ENCODE data around the gene C4orf50.

Gene C4orf50

DNA sequence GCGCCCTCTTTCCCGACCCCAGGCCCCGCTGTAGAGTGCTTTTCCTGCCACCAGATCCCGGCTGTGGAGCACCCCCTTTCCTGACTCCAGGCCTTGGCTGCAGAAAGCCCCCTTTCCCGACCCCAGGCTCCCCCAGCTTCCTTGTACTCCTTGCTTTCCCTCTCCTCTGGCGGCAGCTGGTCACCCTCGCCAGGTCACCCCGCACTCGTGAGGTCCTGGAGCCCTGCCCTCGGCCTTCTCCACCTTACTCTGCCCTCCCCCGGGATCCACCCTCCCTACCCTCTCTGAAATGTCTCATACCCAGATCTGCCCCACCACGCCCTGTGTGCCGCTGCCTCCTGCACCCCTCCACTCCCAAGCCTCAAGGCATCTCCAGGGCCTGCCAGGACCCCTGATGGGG, 25.0 kb upstream of the C4orf50 start:
- DNase-seq: no peak

DNA sequence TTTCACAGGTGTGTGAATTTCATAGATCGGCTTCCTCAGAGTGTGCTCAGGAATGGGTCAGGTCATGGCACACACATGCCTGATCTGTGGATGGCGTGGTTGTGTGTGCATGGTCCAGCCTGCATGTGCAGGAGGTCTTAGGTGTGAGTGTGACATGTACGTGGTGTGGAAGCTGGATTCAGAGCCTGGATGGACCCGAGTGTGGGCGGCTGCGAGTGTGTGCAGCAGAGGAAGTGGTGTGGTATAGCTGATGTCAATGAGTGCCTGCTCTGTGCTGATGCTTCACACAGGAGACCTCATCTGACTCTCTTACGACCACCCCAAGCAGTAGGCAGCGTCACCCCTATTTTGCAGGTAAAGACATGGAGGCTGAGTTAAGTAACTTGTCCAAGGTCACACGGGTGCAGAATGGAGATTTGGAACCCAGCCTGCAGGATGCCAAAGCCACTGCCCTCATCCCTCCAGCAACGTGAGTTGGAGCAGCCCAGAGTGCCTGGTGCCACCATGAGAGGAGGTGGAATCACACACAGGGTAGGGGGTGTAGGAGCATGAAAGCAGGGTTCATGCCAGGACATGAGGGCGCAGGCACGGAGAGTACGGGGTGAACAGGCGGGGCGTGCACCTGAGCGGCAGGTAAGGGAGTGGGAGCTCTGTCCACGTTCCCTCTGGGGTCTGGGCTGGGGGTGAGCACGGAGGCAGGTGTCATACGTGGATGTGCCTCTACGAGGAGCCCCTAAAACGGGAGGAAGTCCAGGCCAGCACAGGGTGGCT, 24.2 kb upstream of the C4orf50 start:
- DNase-seq: no peak

DNA sequence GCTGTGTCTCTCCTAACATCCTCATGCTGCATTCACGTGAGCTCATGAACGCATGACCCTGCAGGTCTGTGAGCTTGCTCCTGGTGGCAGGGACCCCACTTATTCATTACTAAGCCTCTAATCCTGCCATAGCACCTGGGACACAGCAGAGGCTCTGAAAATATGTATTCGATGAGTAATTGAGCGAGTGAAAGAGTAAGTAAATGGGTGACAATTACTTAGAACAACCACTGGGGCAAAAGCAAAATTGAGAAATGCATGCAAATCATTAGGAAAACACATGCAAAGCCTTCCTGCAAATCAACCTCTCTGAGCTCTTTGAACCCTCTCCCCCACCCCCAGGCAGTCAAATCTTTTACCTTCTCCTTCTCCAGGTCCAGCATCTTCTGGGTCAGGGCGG, 23.6 kb upstream of the C4orf50 start:
- no peak for DNase-seq

DNA sequence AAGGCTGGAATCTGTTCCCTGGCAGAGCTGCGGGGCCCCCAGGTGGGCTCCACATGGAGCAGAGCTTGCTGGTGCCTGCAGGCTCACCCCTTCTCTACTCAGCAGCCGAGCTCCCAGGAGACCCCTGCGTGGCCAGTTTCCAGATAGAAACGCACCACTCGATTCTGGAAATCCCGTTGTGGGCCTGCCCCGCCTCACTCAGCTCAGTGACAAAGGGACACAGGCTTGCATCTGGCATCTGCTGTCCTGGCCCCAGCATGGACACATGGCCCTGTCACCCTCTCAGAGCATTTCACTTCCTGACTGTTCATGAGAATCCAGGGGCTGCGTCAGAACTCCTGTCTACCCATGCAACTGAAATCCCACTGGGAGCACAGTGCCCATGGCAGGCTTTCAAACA, 20.5 kb upstream of the C4orf50 start:
- DNase-seq: no peak

DNA sequence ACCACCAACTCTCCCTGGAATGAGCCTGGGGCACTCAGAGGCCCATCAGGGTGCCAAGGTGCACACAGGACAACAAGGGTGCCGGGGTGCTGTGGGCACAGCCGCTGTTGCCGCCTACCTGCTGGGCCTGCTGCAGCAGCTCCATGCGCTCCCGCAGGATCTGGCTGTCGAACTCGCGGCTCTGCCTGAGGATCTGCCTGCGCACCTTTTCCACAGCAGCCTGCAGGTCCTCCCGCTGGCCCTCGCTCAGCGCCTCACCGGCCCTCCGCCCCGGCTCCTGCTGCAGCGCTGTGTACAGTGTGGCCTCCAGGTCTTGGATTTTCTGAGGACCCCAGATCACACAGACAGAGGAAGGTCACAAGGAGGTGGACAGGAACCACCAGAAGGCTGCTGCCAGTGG, 17.6 kb upstream of the C4orf50 start:
- no peak for DNase-seq

DNA sequence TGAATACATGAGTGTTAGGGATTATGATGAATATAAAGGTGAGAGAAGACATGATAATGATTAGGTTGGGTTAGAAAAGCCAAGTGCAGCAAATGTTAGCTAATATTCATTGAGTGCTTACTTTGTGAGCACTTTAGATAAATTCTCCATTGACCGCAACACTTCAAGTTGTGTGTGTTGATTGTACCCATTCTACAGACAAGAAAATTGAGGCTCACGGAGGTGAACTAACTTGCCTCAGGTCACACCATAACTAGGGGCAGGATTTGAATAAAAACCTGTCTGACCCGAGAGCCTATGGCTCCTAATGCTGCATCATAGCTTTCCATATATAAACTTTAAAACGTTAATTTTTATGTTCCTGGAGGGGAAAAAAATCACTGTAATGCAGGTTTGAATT, 15.2 kb upstream of the C4orf50 start:
- no peak for DNase-seq

DNA sequence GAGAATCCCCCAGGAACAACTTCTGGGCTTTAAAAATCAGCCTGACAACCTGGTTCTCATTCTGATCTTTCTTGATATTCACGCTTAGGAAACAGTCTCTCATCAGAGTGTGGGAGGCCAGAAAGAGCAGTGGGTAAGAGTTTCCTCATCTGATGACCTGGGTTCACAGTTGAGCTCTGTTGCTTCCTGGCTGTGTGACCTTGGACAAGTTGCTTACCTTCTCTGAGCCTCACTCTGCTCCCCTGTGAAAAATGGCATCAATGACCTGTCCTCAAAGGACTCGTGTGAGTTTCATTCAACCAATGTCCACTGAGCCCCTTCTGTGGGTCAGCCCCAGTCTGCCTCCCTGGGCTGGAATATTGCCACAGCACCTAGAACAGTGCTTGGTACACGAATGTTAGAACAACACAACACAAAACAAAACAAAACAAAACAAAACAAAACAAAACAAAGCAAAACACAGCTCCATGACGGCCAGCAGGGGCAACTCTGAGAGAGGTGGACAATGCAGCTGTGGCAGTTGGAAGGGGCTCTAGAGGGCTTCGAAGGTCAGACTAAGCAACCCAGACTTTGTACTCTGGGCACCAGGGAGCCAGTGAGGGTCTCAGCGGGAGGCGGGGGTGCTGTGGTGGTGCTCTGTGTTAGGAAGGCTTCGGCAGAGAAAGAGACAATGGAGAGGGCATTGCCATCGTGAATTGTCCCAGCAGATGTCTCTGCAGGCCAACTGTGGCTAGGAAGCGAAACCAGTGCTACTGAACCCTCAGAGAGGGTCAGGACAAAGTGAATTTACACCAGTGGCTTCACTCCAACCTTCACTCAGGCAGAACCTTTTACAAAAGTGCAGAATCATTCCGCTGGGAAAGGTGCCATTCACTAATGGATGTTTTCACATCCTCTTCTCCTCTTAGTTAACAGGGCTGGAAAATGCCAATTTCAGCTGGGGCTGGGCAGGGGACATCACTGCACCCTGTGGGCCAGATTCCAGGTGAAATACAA, 14.3 kb upstream of the C4orf50 start:
- peak in 10 of 14 donors; percentile 8 to 62 (median 40) for DNase-seq

DNA sequence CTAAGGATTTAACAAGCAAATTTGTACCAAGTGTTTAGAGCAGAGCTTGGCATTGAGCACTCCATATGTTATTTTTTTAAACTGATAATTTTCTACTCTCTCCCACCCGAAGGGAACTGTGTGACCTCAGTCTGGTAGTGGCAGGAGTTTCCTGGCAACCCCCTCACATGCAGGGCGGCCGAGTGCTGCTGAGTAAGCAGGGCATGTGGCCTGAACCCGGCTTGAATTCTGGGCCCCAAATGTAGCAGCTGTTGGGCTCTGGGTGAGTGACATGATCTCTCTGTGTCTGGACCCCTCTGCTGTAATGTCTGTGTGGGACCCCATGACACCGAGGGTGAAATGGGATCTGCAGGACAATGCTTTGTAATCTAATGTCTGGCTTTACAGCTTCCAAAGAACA, 13.6 kb upstream of the C4orf50 start:
- peak in 1 of 14 donors; percentile 35 for DNase-seq

DNA sequence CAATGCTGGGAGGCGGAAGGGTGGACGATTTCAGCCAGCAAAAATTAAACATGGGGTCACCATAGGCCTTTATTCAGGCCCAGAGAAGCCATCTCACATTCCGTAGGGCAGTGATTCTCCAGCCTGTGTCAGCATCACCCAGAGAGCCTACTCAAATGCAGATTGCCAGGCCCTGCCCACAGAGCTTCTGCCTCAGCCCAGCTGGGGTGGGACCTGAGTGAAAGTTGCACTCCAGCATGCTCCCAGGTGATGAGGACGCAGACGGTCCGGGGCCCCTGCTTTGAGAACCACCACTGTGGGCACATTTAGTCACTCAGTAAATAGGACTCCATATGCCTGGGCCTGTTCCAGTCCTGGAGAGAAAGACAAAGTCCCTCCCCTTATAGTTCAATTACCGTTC, 12.4 kb upstream of the C4orf50 start:
- DNase-seq: no peak

DNA sequence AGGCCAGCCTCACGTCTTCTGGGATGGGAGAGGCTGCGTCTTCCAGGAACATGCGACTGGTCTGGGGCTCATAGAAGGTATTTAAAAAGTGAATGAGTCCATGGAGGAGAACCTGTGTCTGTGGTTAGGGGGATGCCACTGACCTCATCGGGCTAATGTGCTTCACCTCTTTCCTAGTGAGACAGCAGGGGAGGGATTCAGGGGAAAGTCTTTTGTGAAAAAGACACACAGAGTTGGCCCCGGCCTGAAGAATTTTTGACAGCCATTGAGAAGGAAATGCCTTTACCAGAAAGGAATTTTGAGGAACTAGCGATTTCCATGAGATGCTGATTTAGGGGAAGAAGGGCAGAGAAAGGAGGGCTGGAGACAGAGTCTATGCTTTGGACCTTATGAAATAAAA, 11.0 kb upstream of the C4orf50 start:
- no peak for DNase-seq

DNA sequence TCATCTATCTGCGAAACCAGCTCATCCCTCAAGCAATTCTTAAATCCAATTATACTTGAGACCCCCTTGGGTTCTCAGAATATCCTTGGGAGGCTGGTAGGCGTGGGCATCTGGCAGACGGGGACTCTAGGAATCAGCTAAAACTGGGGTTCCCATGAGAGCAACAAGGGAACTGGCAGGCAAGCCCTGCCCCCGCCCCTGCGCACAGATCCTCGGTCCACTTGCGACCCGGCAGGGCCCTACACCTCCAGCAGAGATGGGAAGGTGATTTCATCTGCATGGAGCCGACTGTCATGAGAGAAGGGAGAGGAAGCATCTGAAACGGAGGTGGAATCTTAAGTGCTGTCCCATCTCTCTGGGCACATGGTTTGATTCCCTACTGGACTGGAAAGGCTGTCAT, 9.9 kb upstream of the C4orf50 start:
- no peak for DNase-seq

DNA sequence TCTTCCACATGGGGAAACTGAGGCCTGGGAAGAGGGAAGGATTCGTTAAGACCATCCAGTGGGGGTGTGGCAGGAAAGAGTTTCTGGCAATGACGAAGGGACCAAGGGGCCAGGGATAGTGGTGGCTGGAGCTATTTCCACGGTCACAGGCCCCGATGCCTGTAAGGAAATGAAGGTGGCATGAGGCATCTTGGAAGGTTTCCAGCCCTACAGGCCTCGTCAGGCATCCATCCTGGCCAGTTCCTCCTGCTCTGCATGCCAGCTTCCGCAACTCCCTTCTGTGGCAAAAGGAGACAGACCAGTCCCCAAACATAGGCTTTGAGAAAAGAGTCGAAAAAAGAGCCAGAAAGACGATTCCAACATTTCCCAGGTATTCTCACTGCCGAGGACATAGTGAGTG, 9.2 kb upstream of the C4orf50 start:
- peak in 2 of 14 donors; percentile 3 to 44 for DNase-seq

DNA sequence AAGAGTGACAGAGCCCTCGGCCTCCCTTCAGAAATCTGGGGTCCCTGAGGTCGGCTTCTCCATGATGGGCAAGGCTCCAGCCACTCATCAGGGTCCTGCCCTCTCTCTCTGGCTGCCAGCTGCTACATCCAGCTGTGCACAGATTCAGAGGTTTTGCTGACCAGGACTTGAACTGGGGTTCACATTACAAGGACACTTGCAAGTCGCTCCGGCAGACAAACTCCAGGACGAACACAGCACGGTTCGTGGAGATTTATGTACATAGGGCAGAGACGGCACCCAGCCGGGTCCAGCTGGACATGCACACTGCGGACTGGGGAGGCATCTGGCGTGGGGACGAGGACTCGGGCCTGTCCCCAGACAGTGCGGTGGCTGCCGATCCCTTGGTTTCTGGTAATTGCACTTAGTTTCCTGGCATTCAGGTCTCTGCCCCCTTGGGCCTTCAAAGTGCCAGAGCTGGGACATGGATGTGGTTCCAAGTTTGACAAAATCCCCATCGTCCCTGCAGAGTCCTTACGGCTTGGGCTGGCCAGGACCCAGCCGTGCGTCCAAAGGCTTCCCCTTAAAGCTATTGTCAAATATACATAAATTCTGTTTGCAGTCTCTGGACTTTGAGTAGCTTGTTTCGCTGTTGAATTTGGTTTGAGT, 6.2 kb upstream of the C4orf50 start:
- no peak for DNase-seq

DNA sequence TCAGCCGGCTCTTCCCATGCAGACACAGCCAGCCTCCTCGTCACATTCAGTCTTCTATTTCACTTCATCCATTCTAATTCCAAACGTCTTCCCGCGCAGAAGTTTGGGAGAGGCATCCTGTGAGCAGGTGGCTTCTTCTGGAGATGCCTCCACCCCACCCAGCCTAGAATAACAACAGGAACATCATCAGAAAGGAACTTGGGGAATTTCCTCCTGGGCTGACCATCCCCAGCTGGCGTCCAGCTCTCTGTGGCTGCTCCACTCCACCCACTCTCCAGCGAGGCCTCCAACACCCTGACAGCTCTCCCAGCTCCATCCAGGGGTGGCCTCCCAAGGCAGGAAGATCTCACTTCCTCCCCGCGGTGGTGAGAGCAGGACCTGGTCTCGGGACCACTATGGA, 5.5 kb upstream of the C4orf50 start:
- no peak for DNase-seq

DNA sequence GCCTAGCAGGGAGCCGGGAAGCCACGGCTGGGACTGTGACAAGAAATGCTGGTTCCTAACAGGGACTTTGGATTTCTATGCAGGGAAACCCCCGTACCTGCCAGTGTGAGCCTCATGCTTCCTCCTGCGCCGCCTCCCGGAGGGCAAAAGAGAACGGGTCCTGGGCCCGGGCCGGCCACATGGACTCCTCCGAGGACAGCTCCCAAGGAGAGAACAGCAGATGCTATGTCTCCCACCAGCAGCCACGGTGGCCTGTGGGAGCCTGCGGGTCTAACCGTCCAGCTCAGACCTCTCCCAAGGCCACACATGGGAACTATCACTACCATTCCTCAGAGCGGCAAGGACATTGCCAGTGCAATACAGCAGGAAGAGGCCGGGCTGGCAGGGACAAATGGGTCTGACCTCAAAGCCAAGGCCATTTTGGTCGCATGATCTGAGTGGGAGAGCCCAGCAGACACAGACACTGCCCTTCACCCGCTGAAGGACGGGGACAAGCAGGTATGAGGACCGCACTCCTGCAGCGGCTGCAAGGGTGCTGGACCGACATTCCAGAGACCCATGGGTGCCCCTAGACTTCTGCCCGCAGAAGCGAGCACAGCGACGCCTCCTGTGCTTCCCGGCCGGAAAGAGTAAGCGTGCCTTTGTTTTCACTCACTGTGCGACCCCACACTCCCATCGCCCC, 4.5 kb upstream of the C4orf50 start:
- DNase-seq: no peak

DNA sequence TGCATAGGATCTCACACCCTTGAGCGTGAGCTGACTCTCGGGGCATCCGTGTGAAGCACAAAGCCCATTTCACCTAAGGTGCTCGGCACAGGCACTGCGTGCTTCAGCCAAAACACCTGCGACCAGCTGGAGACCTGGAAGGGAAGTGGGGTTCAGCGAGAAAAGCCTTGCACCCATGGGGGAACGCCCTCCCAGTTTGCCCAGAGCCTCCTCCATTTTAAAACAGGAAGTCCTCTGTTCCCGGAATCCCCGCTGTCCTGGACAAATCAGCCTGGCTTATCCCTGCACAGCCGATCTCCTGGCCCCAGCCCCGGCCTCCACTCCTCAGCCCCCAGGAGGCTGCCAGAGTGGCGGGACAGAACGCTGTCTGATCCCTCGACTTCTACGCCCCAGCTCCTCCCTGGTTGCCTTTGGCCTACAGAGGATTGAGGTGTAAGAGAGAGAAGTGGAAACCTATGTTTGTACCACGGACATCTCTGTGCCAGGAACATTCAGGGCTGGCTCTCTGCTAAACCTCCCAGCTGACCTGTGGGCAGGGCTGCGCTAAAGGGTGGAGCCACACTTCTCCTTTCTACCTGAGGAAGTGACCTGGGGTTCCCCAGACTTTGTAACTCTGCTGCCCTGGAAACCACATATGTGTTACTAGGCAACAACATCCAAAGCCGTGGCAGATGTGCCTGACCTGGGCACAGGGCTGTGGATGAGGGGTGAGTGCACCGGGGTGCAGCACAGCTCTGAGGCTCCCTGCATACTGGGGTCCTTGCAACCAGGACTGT, 3.8 kb upstream of the C4orf50 start:
- DNase-seq: no peak

DNA sequence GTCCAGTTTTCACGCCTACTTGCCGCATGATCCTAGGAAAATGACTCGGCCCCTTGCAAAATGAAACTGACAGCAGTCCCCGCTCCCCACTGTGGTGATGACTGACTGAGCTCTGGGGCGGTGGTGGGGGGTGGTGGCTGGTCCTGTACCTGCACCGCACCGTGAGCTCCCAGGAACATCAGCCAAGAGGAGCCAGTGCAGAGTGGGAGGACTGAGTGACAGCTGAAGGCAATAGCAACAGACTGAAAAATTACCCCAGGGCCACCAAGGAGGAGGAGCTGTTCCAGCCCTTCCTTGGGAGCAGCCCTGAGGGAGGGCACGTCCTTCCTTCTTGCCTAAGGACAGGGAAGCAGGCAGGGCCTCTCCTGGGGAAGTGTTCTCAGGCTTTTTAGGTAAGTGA, 2.4 kb upstream of the C4orf50 start:
- DNase-seq: no peak

DNA sequence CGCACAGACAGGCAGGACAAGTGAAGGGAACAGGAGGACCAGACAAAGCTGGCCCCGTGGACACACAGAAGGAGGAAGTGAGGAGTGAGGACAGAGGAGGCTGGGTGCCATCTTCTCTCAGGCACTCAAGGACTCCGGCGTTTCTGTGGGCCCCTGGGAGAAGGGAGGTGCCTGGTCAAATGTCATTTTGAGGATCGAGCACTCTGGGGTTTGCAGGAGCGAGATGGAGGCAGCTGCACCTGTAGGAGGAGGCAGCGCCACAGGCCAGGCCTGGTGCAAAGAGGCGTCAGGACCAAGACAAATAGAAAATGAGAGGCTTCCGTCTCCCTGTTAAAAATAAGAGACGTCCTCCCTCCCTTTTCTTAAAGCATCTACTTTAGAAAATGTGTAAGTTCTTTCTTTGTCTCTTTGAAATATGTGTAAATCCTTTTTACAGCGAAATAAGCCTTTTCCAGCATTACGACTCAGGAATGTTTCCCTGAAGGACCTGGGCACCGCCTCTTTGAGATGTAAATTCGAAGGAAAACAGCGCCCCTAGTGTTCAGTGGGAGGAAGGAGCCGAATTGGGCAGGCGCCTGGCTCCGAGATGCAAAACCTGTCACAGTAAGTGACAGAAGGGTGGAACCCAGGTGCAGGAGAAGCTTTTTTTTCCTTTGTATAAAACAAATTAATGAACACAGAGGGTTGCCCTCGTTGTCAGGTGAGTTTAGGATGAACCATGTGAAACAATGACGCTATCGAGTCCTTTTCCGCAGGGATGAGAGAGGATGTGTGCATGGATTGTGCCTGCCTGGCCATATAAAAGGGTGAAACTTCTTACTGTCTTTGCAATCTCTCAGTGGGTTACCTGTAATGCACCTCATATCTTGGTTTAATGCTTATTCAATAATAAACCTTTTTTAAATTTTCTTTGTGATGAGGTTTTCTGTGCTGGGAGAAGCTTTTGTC, 1.4 kb upstream of the C4orf50 start:
- DNase-seq: peak in 6 of 14 donors; percentile 1 to 50 (median 4)

DNA sequence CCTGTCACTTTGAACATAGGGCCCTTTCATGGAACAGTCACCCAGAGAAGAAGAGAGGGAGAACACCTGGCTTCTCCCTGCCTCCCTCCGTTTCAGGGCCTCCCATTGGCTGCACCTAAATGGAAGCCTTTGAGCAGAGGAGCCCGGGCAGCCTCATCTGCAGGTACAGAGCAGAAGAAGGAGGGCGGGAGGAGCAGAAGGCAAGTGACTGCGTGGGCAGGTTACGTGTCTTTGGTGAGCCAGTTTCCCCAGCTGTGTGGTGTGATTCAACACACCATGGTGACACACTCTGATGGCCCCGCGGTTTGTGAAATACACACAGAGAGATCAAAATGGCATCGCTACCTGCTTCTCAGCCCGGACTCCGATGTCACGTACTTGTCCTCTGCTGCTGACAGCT, 431 bp downstream of the C4orf50 start:
- no peak for DNase-seq

DNA sequence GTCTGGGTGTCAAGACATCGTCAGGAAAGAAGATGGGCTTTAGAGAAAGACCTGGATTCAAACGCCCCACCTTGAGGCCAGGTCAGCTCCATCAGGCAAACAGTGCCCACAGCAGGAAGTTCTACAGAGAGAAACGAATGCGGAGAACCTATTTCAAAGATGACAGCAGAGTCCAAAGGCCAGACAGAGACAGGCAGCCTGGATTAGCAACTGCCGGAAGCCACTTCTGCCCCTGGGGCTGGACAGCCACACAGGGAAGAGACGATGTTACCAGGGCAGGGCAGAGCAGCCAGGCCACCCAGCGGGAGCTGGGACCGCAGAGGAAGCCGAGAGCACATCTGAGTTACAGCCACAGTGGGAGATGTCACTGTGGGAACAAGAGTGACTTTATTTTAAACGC, 1.2 kb downstream of the C4orf50 start:
- DNase-seq: no peak

DNA sequence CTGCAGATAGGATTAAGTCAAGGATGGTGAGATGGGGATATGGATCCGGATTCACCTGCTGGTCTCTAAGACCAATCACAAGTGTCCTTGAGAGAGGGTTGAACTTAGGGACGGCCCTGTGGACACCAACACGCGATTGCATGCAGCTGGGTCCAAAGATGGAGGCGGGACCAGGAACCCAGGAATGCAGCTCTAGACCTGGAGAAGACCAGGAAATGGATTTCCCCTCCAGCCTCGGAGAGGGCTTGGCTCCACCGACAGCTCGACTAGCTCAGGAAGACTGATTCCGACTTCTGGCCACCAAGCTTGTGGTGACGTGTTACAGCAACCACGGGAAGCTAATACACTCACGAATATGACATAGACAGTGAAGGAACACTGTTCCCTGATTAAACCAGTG, 4.7 kb downstream of the C4orf50 start:
- DNase-seq: no peak
